Colonic mucosa (tissue), 4 donors: ENCODE results near the gene MIX23. TPM values are rescaled to one million over a fixed set of nuclear protein-coding genes. Genes with fewer than 3 reads are reported as not detected.
A peak's percentile ranks its signal among the peaks of the same experiment; 100 is the strongest.

Experiments
- DNase-seq: peaks from one replicate; pipeline ENCODE4 v3.0.0-alpha.2; 2020
- H3K27ac ChIP-seq: fragments of 200-600 bp; one replicate; pipeline ENCODE4 v1.8.0; 2021
- H3K27me3 ChIP-seq: fragments of 200-600 bp; one replicate; pipeline ENCODE4 v1.8.0; 2021
- H3K36me3 ChIP-seq: fragments of 200-600 bp; one replicate; pipeline ENCODE4 v1.8.0; 2021
- H3K4me1 ChIP-seq: fragments of 200-600 bp; one replicate; pipeline ENCODE4 v1.8.0; 2021; ENCODE audit warnings: mild to moderate bottlenecking
- H3K4me3 ChIP-seq: fragments of 200-600 bp; one replicate; pipeline ENCODE4 v1.8.0; 2021
- H3K9ac ChIP-seq, 2 donors: one replicate each; pipeline ENCODE4 v1.7.0; 2013; ENCODE audit warnings: control low read depth in 2 of 2, low read depth in 2 of 2, low read length in 2 of 2
- H3K9me3 ChIP-seq: fragments of 200-600 bp; one replicate; pipeline ENCODE4 v1.8.0; 2021
- CTCF ChIP-seq: fragments of 200-600 bp; IDR thresholded peaks from one replicate; pipeline ENCODE4 v1.8.0; 2022; ENCODE audit warnings: antibody characterized with exemption, mild to moderate bottlenecking
- intact Hi-C: fragments of 100-400 bp; cut with DNase I; formaldehyde crosslinking; loops from one replicate; pipeline ENCODE4 v1.14.1; 2022
- total RNA-seq, 2 donors: library from RNA; stranded (reverse); fragmentation: NEBNext Ultra II Directional in 1 of 2; extraction: Animal tissue kit (Norgen Biotek cat#: 25700) in 1 of 2; gene quantifications; one replicate each; pipeline ENCODE4 v1.2.1, GENCODE V29; 2021
- donor health status: healthy.
- donor health status: DM: no; HTN: no; CAD: no.
- donor health status: DM: no; HTN: no; CAD: no.

Gene MIX23
- total RNA-seq, 2 donors from 2014 or later, result 44.5 to 66.6 TPM

GRCh38 chr3:122316368-122316767 is 66.7 kb downstream of the MIX23 start:
- Histone ChIP-seq H3K27ac (no peak overlapping the region), H3K9ac (no peak overlapping the region), H3K36me3 (no peaks in the 10 kb centered on the region), H3K4me3 (no peak overlapping the region), H3K9me3 (no peaks in the 10 kb centered on the region), H3K27me3 (no peaks in the 10 kb centered on the region), H3K4me1 (no peaks in the 10 kb centered on the region)
- TF ChIP-seq CTCF, result no peak
- no peak for DNase-seq
- intact Hi-C loops, result no loop called here

- no peak overlapping the region for H3K9ac ChIP-seq
- intact Hi-C loops, result no loop called here
- H3K4me3 ChIP-seq, result no peak overlapping the region
- H3K27ac ChIP-seq, result no peak overlapping the region
- H3K4me1 ChIP-seq, result no peaks in the 10 kb centered on the region
- no peaks in the 10 kb centered on the region for H3K36me3 ChIP-seq
- DNase-seq, result no peak
- TF ChIP-seq CTCF, result no peak
- no peaks in the 10 kb centered on the region for H3K27me3 ChIP-seq
- H3K9me3 ChIP-seq, result no peaks in the 10 kb centered on the region
Measured at GRCh38 chr3:122315619-122316018, 67.4 kb downstream of the MIX23 start.

- no peaks in the 10 kb centered on the region for H3K4me1 ChIP-seq
- DNase-seq, result no peak
- H3K27me3 ChIP-seq, result no peaks in the 10 kb centered on the region
- no peak for TF ChIP-seq CTCF
- H3K9ac ChIP-seq, result peak overlapping the region in 1 of 2 donors; percentile 42
- no peak overlapping the region for H3K4me3 ChIP-seq
- H3K36me3 ChIP-seq, result no peaks in the 10 kb centered on the region
- H3K27ac ChIP-seq, result peak overlapping the region; percentile 46
- intact Hi-C loops, result no loop called here
- H3K9me3 ChIP-seq, result no peaks in the 10 kb centered on the region
Measured at GRCh38 chr3:122314228-122314876, 68.7 kb downstream of the MIX23 start.

GRCh38 chr3:122313281-122313680 is 69.8 kb downstream of the MIX23 start:
- no peaks in the 10 kb centered on the region for H3K27me3 ChIP-seq
- H3K9ac ChIP-seq, result no peak overlapping the region
- DNase-seq, result no peak
- H3K9me3 ChIP-seq, result no peaks in the 10 kb centered on the region
- TF ChIP-seq CTCF, result no peak
- H3K27ac ChIP-seq, result no peak overlapping the region
- no peaks in the 10 kb centered on the region for H3K4me1 ChIP-seq
- no peak overlapping the region for H3K4me3 ChIP-seq
- intact Hi-C loops, result no loop called here
- H3K36me3 ChIP-seq, result no peaks in the 10 kb centered on the region

GRCh38 chr3:122312826-122313225 is 70.2 kb downstream of the MIX23 start:
- no peaks in the 10 kb centered on the region for H3K36me3 ChIP-seq
- H3K4me3 ChIP-seq, result no peak overlapping the region
- H3K4me1 ChIP-seq, result no peaks in the 10 kb centered on the region
- no peak for TF ChIP-seq CTCF
- H3K9ac ChIP-seq, result no peak overlapping the region
- H3K27me3 ChIP-seq, result no peaks in the 10 kb centered on the region
- no peak overlapping the region for H3K27ac ChIP-seq
- no peaks in the 10 kb centered on the region for H3K9me3 ChIP-seq
- intact Hi-C loops, result no loop called here
- DNase-seq, result no peak
